Measurements from ENCODE around the gene NAA16.
"Not testable (repeated sequence)": the region's sequence is repeated elsewhere in the genome, so short reads cannot be mapped to it uniquely, and the experiment has no call there.

The NAA16 gene

GRCh38 chr13:41352935-41353840, 42.1 kb downstream of the NAA16 start:
- in situ Hi-C loops (cut with MboI; ENCODE audit: low sequenced_read_pairs), result no loop called here

- in situ Hi-C loops (cut with MboI; ENCODE audit: low sequenced_read_pairs), result no loop called here
These were observed 43.3 kb downstream of the NAA16 start for GRCh38 chr13:41354416-41354815.

GRCh38 chr13:41356385-41356648, 45.2 kb downstream of the NAA16 start:
- in situ Hi-C loops (cut with MboI; ENCODE audit: low sequenced_read_pairs), result not testable (repeated sequence)

GRCh38 chr13:41356786-41357185, 45.7 kb downstream of the NAA16 start:
- in situ Hi-C loops (cut with MboI; ENCODE audit: low sequenced_read_pairs), result no loop called here

GRCh38 chr13:41361491-41361890, 50.4 kb downstream of the NAA16 start:
- in situ Hi-C loops (cut with MboI; ENCODE audit: low sequenced_read_pairs), result no loop called here

- in situ Hi-C loops (cut with MboI; ENCODE audit: low sequenced_read_pairs), result no loop called here
These were observed 53.0 kb downstream of the NAA16 start for GRCh38 chr13:41364043-41364442.

- in situ Hi-C loops (cut with MboI; ENCODE audit: low sequenced_read_pairs), result no loop called here
These were observed 54.6 kb downstream of the NAA16 start for GRCh38 chr13:41365631-41366030.

- in situ Hi-C loops (cut with MboI; ENCODE audit: low sequenced_read_pairs), result no loop called here
These were observed 59.7 kb downstream of the NAA16 start for GRCh38 chr13:41370736-41371135.

- in situ Hi-C loops (cut with MboI; ENCODE audit: low sequenced_read_pairs), result no loop called here
These were observed 66.4 kb downstream of the NAA16 start for GRCh38 chr13:41377446-41377845.

GRCh38 chr13:41382431-41382830, 71.4 kb downstream of the NAA16 start:
- in situ Hi-C loops (cut with MboI; ENCODE audit: low sequenced_read_pairs), result no loop called here

- in situ Hi-C loops (cut with MboI; ENCODE audit: low sequenced_read_pairs), result no loop called here
These were observed 72.3 kb downstream of the NAA16 start for GRCh38 chr13:41383386-41383785.

GRCh38 chr13:41384749-41385503, 73.9 kb downstream of the NAA16 start:
- in situ Hi-C loops (cut with MboI; ENCODE audit: low sequenced_read_pairs), result no loop called here

GRCh38 chr13:41386211-41386610, 75.1 kb downstream of the NAA16 start:
- in situ Hi-C loops (cut with MboI; ENCODE audit: low sequenced_read_pairs), result no loop called here

GRCh38 chr13:41387576-41387975, 76.5 kb downstream of the NAA16 start:
- in situ Hi-C loops (cut with MboI; ENCODE audit: low sequenced_read_pairs), result no loop called here

GRCh38 chr13:41388143-41388881, 77.2 kb downstream of the NAA16 start:
- in situ Hi-C loops (cut with MboI; ENCODE audit: low sequenced_read_pairs), result no loop called here

GRCh38 chr13:41389580-41389979, 78.5 kb downstream of the NAA16 start:
- in situ Hi-C loops (cut with MboI; ENCODE audit: low sequenced_read_pairs), result no loop called here

- in situ Hi-C loops (cut with MboI; ENCODE audit: low sequenced_read_pairs), result no loop called here
These were observed 83.1 kb downstream of the NAA16 start for GRCh38 chr13:41394166-41394565.

- in situ Hi-C loops (cut with MboI; ENCODE audit: low sequenced_read_pairs), result no loop called here
These were observed 87.6 kb downstream of the NAA16 start for GRCh38 chr13:41398494-41399170.

GRCh38 chr13:41401366-41401765, 90.3 kb downstream of the NAA16 start:
- in situ Hi-C loops (cut with MboI; ENCODE audit: low sequenced_read_pairs), result no loop called here

GRCh38 chr13:41402691-41403511, 91.8 kb downstream of the NAA16 start:
- in situ Hi-C loops (cut with MboI; ENCODE audit: low sequenced_read_pairs), result no loop called here
